DMS53 (cell line): Measurements from ENCODE around the gene ELOB.

Source experiments
- DNase-seq: peaks from one replicate; lab custom pipeline; 2025; lab: John Stamatoyannopoulos, UW

Gene ELOB

GRCh38 chr16:2782583-2783351 is 5.7 kb upstream of the ELOB start:
- DNase-seq: peak; percentile 38

- no peak for DNase-seq
Observed at GRCh38 chr16:2779978-2780898, 3.2 kb upstream of the ELOB start.

- DNase-seq: no peak
Observed at GRCh38 chr16:2779151-2779920, 2.3 kb upstream of the ELOB start.

- no peak for DNase-seq
Observed at GRCh38 chr16:2778630-2778958, 1.5 kb upstream of the ELOB start.

GRCh38 chr16:2777903-2778629 is 986 bp upstream of the ELOB start:
- DNase-seq: peak; percentile 54

- peak; percentile 62 for DNase-seq
Observed at GRCh38 chr16:2776500-2777139, 460 bp downstream of the ELOB start.

- no peak for DNase-seq
Observed at GRCh38 chr16:2775765-2776499, 1.1 kb downstream of the ELOB start.

GRCh38 chr16:2775131-2775716 is 1.9 kb downstream of the ELOB start:
- no peak for DNase-seq

- no peak for DNase-seq
Observed at GRCh38 chr16:2774161-2774891, 2.8 kb downstream of the ELOB start.

- DNase-seq: no peak
Observed at GRCh38 chr16:2773188-2773968, 3.7 kb downstream of the ELOB start.

- no peak for DNase-seq
Observed at GRCh38 chr16:2771496-2772402, 5.3 kb downstream of the ELOB start.

GRCh38 chr16:2770057-2770951 is 6.8 kb downstream of the ELOB start:
- peak; percentile 55 for DNase-seq

- DNase-seq: no peak
Observed at GRCh38 chr16:2769675-2770056, 7.4 kb downstream of the ELOB start.

GRCh38 chr16:2769100-2769529 is 8.0 kb downstream of the ELOB start:
- no peak for DNase-seq

- no peak for DNase-seq
Observed at GRCh38 chr16:2768403-2769089, 8.5 kb downstream of the ELOB start.

- DNase-seq: no peak
Observed at GRCh38 chr16:2767891-2768290, 9.2 kb downstream of the ELOB start.
